NCI-H2196 treated with DMSO at 0.1 percent for 48 hours (cell line): Measurements from ENCODE around the gene HS3ST4.
"Not testable (repeated sequence)": the region's sequence is repeated elsewhere in the genome, so short reads cannot be mapped to it uniquely, and the experiment has no call there.

Source experiments
- DNase-seq: peaks from one replicate; lab custom pipeline; 2025; ENCODE audit not compliant: unreplicated experiment; lab: John Stamatoyannopoulos, UW

HS3ST4 gene

DNA sequence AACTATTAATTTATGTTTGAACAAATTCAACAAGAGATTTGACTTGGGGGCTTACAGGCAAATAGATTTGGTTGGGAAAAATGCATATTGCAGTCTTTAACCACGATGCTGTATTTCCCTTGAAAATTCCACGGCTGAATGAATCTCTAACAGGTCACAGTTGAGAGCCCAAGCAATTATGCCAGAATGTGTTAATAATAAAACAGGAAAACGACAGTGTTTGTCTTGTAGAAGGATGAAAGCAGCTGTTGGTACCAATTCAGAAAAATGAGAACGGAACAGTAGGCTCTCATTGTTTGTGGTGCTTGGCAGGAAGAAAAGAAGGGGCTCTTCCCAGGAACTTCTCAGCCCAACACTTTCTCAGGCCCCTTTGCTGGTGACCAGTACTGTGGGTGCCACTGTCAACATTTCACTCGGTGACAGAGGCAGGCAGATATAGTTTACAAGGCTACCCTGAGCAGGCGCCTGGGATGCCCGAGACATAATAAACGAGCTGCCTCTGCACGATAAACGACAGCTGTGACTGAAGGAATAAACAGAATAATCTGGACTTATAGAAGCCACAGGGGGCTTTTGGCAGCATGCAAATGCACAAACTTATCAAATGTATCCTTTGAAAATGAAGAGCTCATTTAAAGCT is 387.1 kb downstream of the HS3ST4 start:
- no peak for DNase-seq

DNA sequence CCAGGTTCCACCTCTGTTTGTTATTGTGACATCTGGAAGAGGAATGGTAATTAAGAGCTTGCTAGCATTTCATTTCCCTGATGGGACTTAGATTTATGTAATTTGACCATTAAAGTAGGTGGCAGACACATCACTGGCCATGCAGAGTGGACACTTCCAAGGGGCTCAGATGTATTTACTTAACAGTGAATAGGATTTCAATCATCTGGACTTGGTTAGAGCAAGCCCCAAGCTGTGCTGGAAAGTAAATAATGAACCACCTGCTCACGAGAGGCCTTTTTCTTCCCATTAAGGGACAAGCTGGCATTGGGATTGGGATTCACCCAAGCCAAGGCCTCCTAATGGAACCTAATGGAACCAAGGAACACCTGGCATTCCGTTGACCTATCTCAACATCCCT is 395.3 kb downstream of the HS3ST4 start:
- no peak for DNase-seq

DNA sequence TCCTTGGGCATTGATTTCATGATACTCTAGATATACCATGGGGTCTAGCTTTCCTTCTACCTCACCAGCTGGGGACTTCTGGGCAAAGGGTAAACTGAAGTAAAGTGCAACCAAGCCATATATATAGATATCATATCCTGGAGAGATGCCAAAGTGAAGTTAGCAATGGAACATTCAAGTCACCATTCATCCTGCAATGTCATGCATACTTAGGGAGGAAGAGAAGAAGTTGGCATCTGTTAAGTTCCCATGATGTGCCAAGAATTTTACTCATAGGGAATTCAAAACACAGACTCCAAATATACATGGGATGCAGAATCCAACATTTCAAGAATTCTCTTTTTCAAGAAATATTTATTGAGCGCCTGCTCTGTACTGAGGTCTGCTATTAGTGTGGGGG is 399.8 kb downstream of the HS3ST4 start:
- DNase-seq = no peak

DNA sequence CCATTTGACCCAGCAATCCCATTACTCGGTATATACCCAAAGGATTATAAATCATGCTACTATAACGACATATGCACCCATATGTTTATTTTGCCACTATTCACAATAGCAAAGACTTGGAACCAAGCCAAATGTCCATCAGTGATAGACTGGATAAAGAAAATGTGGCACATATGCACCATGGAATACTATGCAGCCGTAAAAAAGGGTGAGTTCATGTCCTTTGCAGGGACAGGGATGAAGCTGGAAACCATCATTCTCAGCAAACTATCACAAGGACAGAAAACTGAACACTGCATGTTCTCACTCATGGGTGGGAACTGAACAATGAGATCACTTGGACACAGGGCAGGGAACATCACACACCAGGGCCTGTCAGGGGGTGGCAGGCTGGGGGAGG is 406.4 kb downstream of the HS3ST4 start:
- DNase-seq = not testable (repeated sequence)

DNA sequence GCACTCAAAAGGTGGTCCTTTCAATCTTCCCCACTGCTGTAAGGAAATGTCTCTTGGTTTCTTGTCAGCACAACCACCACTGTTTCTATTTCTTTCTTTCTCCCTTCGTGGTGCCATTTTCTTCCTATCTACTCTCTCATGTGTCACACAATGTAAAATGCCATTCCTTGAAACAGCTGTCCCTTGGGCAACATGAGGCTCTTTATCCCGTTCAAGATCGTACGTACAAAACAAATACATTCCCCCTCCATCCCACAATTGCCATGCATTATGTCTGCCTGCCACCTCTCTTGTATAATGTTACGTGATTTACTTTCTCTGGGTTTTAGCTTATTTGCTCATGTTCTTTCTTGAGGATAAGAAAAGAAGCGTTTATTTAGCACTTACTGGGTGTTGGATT is 410.6 kb downstream of the HS3ST4 start:
- no peak for DNase-seq

DNA sequence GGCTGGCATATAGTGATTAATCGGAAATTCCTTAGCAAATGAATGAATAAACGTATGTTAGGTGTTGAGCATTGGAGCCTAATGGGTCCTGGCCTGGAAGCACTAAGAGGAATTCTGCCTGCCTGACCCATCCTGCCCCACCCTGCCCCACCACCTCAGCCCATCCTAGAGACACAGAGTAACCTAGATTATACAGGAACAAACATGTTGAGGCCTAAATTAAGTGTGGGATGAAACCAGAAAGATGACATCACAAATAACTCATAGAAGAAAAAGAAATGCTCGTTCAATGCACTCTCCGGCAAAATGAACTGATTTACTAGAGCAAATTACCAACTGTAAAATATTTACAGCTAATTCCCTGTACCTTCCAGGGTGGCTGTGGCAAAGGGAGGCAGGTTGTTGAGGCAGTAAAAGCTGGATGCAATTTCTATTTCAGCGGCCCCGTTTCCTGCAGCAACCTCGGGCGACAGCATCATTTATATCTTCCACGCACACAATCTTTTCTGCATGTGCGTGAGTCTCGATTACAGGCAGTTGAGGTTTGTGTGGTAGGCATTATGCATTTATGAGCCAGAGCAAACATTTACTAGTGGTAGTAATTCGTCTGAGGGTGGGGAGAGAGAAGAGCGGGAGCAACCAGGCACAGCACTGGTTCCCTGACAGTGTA is 417.2 kb downstream of the HS3ST4 start:
- DNase-seq = no peak

DNA sequence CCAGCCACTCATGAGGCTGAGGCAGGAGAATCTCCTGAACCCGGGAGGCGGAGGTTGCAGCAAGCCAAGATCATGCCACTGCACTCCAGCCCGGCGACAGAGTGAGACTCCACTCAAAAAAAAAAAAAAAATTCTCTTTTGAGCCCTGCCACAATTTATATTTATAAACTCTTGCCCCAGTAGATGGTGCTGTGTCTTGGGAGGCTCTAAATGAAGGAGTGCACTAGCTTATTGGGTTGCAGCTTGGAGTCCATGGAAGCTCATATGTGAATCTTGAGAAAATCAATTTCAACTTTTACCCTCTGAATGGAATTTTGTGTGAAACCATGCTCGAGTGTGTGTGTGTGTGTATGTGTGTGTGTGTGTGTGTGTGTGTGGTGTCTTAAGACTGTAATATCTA is 420.1 kb downstream of the HS3ST4 start:
- DNase-seq = no peak

DNA sequence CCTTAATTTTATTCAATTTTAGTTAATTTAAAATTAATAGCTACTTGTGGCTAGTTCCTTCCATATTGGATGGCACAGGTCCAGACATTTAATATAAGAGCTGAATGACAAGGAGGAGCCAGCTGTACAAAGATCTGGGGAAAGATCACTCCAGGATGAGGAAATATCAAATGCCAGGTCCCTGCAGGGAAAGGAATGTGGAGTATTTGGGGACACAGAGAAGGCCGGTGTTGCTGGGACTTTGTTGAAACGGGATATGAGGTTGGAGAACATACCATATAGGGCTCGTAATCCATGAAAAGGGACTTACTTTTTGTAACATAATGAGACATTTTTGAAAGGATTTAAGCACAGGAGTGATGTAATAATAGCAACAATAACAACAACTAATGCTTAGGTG is 426.8 kb downstream of the HS3ST4 start:
- DNase-seq = no peak

DNA sequence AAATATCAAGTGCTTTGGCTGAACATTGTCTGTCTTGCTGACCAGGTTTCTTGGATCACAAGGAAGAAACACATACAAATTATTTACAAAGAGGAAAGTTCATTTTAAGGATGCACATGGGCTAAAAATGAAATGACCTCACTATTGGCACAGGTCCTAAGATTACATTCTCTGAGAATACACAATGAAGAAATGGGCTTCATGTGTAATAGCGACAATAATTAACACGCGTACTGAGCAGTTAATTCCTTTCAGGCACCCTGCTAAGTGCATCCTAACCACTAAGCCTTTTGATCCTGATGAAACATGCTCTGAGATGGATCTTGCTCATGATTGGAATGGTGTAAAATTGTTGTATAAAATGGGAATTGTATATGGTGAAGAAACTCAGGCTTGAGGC is 429.0 kb downstream of the HS3ST4 start:
- no peak for DNase-seq

DNA sequence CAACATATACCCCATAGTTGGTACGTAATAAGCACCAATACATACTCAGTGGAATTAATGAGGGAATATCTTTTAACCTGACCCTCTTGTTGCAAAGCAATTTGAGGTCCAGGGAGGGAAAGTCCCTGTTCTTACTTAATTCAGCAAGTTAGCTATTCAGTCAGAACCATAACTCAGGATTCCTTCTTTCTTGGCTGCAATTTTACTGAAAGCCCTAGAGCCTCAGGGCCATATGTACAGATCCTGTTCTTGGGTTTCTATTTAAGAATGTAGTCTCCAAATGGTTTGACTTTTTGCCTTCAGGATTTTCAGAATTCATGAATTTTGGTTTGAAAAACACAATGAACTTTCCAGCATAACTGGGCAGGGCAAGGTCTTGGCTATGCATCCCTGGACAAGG is 436.5 kb downstream of the HS3ST4 start:
- DNase-seq = no peak

DNA sequence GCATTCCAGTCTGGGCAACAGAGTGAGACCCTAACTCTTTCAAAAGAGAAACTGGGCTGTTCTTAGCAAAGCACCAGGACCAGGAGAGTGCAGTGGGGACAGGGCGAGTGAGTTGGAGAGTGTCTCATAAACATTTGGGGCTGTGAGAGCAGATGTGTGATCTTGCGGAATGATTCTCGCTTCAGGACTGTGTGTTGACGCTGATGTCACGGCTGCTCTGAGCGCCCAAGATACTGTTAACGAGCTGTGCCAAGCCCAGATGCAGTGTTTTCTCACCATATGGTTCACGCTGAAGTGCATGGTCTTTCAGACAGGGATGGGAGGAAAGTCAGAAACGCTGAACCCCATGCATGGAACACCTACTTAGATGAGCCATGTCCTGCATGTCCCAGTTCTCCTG is 438.2 kb downstream of the HS3ST4 start:
- DNase-seq = no peak

DNA sequence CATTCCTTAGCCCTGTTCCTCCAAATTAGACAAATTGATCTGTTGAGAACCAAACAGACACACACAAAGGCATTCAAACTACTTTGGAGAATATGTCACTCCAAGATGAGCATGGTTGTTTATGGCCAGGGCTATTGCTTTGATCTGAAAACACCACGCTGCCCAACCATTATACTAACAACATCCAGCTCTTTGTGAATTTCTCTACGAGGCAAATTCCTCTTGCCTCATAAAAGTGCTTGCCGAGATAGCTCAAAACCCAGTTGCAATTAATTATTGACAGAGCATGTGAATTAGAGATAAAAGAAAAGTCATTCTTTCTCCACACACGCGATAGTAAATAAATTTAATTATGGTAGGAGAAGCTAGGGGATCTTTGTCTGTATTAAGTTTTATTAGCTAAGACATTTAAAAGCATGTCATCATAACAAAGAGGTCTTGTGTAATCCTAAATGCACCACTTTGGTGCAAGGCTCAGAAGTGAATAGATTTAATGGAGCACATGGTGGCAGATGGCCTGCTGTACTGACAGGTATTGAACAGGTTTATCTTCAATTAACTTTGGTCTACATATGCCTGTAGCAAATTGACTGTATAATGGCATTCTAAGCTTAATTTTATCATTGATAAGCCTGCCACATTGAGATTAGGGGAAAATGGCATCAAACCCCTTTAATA is 441.8 kb downstream of the HS3ST4 start:
- no peak for DNase-seq

DNA sequence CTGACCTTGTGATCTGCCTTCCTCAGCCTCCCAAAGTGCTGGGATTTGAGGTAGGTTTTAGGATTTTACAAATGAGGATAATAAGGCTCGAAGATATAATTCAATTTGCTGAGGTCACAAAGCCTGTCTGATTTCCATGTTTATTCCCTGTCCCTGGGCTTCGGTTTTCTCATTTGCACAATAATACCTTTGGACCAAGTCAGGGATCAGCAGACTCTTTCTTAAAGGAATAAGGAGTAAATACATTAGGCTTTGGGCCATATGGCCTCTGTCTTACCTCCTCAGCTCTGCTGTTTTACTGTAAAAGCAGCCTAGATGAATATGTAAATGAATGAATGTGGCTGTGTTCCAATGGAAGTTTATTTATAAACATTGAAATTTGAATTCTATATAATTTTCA is 442.8 kb downstream of the HS3ST4 start:
- DNase-seq = no peak

DNA sequence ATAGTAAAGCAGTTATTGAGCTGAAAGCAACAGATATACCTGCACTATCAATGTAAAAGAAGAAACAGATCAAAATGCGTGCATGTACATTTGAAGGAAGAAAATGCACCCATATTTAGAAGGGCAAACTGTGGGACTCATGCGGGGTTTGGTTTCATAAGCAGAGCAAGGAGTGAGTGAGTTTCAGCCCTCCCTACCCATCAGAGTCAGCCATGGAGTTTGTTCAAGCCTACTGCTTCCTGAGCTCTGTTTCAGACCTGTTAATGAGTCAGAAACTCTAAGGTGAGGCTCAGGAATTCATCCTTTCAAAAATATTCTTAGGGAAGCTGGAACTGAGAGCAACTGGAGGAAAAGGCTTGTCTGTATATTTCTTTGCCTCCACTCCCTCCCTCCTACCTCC is 446.2 kb downstream of the HS3ST4 start:
- no peak for DNase-seq

DNA sequence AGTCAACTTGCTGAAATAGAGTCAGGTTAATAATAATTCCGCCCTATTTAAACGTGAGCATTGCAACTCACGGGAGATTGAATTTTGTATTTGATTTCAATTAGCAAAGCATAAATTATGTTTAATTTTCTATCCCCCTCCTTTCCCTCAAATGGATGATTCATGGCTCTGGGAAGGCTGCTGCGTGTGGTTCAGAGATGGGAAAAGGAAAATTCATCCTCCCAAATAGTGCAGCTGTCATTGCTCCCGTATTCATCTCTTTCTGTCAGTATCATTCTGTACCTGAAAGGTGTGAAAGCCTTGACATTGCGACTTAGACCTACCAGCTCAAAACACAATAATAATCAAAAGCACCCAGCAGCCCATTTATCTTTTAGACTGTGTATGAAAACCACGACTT is 447.3 kb downstream of the HS3ST4 start:
- DNase-seq = no peak

DNA sequence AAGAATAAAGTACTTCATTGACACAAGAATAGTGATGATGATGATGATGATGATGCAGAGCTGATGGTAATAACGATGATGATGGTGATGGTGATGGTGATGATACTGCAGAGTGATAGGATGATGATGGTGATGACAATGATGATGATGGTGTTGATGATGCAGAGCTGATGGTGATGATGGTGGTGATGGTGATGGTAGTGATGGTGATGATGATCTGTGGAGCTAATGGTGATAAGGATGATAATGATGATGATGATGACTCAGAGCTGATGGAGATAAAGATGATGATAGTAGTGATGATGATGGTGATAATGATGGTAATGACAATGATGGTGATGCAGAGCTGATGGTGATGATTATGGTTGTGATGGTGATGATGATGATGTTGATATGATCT is 448.1 kb downstream of the HS3ST4 start:
- DNase-seq = no peak

DNA sequence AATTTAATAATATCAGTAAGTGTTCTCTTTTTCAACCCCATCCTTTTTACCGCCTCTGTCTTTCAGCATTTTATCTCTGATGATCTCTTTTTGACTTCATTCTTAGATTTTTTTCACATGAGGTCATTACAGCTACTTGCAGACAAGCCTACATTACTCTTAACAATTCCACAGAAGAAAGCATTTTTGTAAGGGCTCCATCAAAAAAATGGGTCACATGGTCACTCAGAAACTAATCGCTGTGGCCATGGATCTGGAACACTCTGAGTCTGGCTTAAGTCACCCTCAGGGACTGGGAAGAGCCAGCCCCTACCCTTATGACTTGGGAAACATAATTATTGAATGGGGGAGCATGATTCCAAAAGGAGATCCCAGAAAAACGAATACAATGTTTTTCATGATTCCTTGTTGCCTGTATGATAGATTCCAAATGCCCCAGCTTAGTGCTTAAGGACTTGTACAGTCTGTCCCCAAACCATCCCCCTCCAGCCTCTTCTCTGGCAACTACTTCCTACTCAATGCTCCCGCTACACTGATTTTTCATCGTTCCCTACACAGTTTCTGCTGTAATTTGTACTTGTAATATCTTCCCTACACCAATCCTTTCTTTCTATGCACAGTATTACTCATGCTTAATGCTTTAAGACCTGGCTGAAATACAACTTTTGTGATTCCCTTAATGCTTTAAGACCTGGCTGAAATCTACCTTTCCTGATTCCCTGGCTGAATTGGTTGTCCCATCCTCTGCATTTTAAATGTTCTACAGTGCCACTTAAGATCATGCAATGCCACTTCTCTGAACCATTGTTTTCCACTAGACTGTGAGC is 457.8 kb downstream of the HS3ST4 start:
- DNase-seq = no peak

DNA sequence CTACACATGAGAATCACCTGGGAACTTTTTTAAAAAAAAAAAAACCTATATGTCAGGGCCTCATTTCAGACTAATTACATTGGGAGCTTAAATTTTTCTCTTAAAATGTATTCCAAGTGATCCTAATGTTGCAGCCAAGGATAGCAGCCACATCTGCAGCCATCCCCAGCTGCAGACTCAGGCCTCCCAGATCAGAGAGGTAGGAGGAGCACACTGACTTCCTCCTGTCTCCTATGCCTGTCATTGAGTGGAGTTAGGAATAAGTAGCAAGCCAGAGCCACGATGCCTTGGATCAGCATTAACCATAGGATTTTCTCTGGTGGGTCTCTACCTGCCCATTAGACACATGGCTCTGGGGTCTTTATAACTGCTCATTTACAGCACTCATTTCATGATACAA is 463.5 kb downstream of the HS3ST4 start:
- DNase-seq = no peak

DNA sequence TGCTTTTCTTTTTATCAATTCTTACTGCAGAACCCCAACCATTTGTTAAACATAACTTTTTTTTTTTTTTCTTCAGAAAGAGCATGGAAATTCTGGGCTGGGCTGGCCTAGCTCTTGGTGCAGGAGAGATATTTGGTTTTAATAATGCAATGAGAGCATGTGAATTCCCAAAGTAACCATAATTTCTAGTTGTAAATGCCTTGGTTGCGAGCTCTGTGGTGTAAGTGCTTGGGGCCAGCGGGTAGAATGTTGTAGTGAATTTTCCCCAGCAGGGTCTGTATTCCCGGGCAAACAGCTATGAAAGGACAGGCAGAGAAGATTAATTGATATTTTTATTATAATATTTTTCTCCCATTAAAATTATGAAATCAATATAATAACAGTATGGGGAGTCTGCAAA is 465.6 kb downstream of the HS3ST4 start:
- DNase-seq = no peak

DNA sequence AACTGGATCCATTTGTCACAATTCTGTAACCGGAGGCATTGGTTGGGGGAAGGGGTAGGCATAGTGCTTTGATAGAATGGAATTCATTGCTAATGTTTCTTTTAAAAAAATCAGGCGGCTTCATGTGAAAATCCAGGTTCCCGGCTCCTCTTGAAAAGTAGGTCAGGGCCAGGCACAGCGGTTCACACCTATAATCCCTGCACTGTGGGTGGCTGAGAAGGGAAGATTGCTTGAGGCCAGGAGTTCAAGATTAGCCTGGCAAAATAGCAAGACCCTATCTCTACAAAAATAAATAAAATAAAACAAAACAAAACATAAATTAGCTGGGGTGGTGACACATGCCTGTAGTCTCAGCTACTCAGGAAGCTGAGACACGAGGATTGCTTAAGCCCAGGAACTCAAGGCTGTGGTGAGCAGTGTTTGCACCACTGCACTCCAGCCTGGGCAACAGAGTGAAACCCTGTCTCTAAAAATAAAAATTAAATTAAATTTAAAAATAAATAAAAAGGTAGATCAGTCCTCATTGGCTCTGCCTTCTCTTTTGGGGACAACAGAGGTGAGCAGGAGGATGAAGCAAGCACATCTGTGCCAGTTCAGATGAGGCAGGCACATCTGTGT is 466.5 kb downstream of the HS3ST4 start:
- no peak for DNase-seq

DNA sequence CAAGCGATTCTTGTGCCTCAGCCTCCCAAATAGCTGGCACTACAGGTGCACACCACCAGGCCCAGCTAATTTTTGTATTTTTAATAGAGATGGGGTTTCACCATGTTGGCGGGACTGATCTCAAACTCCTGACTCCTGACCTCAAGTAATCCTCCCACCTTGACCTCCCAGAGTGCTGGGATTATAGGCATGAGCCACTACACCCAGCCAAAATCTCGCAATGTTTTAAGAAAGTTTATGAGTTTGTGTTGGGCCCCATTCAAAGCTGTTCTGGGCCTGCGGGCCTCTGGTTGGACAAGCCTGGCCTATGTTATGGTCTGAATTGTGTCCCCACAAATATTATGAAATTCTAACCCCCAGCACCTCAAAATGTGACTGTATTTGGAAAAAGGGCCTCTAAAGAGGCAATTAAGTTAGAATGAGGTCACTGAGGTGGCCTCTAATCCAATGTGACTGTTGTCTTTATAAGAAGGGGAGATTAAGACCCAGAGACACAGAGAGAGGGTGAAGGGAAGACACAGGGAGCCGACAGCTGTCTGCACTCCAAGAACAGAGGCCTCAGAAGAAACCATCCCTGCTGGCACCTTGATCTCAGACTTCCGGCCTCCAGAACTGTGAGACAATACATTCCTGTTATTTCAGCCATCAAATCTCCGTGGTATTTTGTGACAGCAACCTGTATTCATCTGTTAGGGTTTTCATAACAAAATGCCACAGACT is 469.9 kb downstream of the HS3ST4 start:
- no peak for DNase-seq
